Measurements from ENCODE around the gene SULT1E1.

SULT1E1 gene

GRCh38 chr4:69860052-69860451, at the start of gene SULT1E1:
SULT1E1 (minus strand) TSS chr4:69860145; CDS start chr4:69857644, 2,501 bp downstream.
- no peak within 1 kb of the TSS for H3K4me3 ChIP-seq (ENCODE audit: low read depth, low read length)
- CTCF ChIA-PET, result no interaction called here

GRCh38 chr4:69909195-69909594, 49.2 kb upstream of the SULT1E1 start:
- TF ChIP-seq CTCF (IDR thresholded peaks at IDR 0.05; ENCODE audit: insufficient read depth, low read length, missing control alignments), result no peak
- no peak for DNase-seq (ENCODE audit: low read depth, low spot score)
- no peak overlapping the region for H3K4me3 ChIP-seq (ENCODE audit: low read depth, low read length)
- ChIA-PET POLR2A (no interaction called here), CTCF (no interaction called here)

More at GRCh38 chr4:69860052-69860451, at the start of gene SULT1E1:
- TF ChIP-seq CTCF (IDR thresholded peaks at IDR 0.05; ENCODE audit: insufficient read depth, low read length, missing control alignments), result no peak
- no peak for DNase-seq (ENCODE audit: low read depth, low spot score)
- POLR2A ChIA-PET, result no interaction called here

GRCh38 chr4:69907151-69907550, 47.2 kb upstream of the SULT1E1 start:
- DNase-seq (ENCODE audit: low read depth, low spot score), result peak; percentile 19
- CTCF ChIA-PET, result no interaction called here
- H3K4me3 ChIP-seq (ENCODE audit: low read depth, low read length), result no peak overlapping the region
- no peak for TF ChIP-seq CTCF (IDR thresholded peaks at IDR 0.05; ENCODE audit: insufficient read depth, low read length, missing control alignments)
- POLR2A ChIA-PET, result no interaction called here

GRCh38 chr4:69896530-69897116, 36.7 kb upstream of the SULT1E1 start:
- H3K4me3 ChIP-seq (ENCODE audit: low read depth, low read length), result no peak overlapping the region
- POLR2A ChIA-PET, result no interaction called here
- CTCF ChIA-PET, result interaction anchor here (1.4 to 1.6 kb wide), 2 partner anchors 288 to 609 kb away, joined by 5 to 12 read pairs; no protein-coding TSS in a partner anchor

GRCh38 chr4:69894721-69895120, 34.8 kb upstream of the SULT1E1 start:
- ChIA-PET CTCF (interaction anchor here (1.5 kb wide), 1 partner anchor 289 kb away, joined by 7 read pairs; no protein-coding TSS in a partner anchor), POLR2A (no interaction called here)
- no peak for TF ChIP-seq CTCF (IDR thresholded peaks at IDR 0.05; ENCODE audit: insufficient read depth, low read length, missing control alignments)
- DNase-seq (ENCODE audit: low read depth, low spot score), result no peak
- H3K4me3 ChIP-seq (ENCODE audit: low read depth, low read length), result no peak overlapping the region

More at GRCh38 chr4:69896530-69897116, 36.7 kb upstream of the SULT1E1 start:
- DNase-seq (ENCODE audit: low read depth, low spot score), result no peak
- TF ChIP-seq CTCF (IDR thresholded peaks at IDR 0.05; ENCODE audit: insufficient read depth, low read length, missing control alignments), result no peak

GRCh38 chr4:69894186-69894585, 34.2 kb upstream of the SULT1E1 start:
- TF ChIP-seq CTCF (IDR thresholded peaks at IDR 0.05; ENCODE audit: insufficient read depth, low read length, missing control alignments), result no peak
- ChIA-PET CTCF (interaction anchor here (1.5 kb wide), 1 partner anchor 289 kb away, joined by 7 read pairs; no protein-coding TSS in a partner anchor), POLR2A (no interaction called here)
- no peak overlapping the region for H3K4me3 ChIP-seq (ENCODE audit: low read depth, low read length)
- DNase-seq (ENCODE audit: low read depth, low spot score), result no peak

All from AG04449 (cell line).